Embryonic facial prominence (tissue), 1 donor: ENCODE measurements around the gene LIME1.

Experiments used
- DNase-seq: peaks from one replicate; pipeline ENCODE4 v3.0.0-alpha.2; 2016; ENCODE audit errors: extremely low spot score

LIME1 gene

DNA sequence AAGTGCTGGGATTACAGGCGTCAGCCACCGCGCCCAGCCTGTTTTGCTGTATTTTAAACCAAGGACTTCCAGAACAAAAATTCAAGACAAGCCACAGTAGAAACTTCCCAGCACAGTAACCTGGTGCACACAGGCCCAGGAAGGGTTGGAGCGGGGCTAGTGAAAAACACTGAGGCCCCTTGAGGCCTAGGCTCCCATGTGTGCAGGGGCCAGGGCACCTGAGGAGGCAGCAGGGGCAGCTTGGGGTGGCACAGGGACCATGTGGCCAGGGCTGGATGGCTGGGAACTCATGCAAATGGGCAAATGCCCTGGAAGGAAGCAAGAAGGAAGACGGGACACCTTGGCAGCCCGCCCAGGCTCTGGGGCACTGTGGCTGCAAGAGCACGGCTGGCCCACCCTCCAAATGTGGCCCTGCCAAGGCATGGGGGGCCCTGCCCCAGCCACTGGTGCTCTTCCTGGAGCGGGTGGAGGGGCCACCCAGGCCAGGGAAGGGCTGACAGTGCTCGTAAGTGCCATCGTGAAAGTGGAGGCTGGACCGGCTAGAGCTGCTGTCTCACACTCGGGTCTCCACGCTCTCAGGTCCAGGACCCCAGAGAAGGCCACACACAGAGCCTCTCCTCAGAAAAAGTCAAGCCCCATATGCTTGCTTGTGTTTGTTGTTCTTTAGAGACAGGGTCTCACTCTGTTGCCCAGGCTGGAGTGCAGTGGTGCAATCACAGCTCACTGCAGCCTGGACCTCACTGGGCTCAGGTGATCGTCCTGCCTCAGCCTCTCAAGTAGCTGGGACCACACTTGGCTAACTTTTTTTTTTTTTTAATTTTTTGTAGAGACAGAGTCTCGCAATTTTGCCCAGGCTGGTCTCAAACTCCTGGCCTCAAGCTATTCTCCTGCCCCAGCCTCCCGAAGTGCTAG, 13.4 kb downstream of the LIME1 start:
- no peak for DNase-seq

DNA sequence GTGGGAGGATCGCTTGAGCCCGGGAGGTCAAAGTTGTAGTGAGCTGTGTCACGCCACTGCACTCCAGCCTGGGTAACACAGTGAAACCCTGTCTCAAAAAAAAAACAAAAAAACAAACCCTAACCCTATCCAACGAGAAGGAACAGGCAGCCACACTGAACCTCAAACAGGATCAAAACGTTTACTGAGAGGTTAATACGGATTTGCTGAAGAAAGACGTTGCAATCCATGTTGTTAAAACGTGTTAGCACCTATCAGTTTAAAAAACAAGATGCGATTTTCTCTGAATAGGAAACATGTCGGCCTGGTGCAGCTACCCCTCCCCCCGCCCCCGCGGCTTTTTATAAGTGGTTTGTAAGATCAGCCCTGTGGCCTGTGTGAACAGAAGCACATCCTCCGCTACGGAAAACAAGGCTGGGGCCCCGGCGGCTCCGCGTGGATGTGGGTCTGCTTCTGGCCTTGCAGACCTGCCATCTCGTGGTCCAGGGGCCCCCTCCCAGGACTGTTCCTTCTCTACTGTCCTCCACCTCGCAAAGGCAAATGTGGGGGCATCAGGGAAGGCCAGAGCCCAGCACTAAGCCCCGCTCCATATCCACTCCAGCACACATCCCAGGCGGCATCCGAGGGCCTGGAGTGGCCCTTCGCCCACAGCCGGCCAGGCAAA, 14.5 kb downstream of the LIME1 start:
- DNase-seq: no peak

DNA sequence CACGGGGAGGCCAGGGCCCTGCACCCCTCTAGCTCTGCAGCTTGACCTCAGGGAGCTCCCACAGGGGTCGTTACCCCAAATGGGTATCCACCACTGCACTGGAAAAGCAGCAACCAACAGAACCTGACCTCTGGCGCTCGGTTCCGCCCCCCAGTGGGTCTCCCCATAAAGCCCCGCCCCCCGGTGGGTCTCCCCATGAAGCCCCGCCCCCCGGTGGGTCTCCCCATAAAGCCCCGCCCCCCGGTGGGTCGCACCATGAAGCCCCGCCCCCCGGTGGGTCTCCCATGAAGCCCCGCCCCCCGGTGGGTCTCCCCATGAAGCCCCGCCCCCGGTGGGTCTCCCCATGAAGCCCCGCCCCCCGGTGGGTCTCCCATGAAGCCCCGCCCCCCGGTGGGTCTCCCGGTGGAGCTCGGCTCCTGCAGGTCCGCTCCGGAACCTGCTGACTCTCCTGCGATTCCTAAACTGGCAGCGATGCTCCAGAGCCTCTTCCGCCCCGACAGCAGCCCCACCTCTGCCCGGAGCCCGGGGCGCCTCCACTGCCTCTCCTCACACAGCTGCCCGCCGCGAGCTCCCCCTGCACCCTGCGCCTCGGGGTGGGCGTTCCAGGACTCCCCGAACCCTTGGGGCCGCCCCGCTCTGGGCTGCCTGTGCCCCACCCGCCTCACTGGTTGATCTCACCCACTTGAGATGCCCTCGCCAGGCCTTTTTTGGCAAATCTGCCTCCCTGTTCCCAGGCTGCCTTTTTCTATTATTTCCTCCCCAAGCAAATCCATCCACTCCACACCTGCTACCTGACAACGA, 15.2 kb downstream of the LIME1 start:
- DNase-seq: no peak

DNA sequence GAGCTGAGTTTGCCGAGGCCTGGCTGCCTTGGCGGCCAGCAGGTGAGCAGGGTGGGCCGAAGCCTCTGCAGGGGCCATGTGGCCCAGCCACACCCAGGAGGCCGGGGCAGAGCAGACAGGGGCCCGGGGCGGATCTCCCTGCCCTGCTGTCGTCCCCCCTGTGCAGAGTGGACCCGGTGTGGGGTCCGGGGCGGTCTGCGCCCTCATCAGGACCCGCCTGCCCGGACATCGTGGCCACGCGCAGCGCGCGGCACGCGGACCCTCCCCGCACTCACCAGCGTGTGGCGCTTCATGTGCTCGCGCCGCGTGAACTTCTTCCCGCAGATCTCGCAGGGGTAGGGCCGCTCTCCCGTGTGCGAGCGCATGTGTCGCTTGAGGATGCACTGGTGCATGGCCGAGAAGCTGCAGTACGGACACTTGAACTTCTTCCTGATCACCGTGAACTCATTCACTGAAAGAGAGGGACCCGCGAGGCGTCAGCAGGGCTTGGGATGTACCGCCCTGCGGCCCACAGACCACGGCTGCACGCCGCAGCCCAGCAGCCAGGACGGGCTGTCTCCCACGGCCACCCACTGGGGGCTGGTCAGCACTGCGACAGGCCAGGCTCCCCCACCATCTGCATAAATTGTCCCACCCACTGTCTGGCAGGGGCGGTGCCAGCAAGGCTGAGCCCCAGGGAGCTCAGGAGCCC, 16.1 kb downstream of the LIME1 start:
- no peak for DNase-seq

DNA sequence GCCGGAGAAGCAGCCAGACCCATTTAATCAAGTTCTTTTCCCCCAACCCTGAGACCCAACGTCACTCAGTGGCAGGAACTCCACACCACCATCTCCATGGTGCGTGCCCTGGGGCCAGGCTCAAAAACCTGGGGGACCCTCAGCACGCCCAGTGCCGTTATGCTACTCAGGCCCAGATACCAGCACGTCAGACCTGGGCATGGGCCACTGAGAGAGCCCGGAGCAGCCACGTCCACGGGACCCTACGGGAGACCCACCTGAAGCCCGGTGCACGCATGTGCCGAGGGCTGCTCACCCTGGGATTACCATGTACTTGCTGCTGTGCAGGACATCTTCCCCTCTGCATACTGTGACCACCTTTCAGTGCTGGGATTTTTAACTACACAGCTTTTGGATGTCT, 16.9 kb downstream of the LIME1 start:
- DNase-seq: no peak

DNA sequence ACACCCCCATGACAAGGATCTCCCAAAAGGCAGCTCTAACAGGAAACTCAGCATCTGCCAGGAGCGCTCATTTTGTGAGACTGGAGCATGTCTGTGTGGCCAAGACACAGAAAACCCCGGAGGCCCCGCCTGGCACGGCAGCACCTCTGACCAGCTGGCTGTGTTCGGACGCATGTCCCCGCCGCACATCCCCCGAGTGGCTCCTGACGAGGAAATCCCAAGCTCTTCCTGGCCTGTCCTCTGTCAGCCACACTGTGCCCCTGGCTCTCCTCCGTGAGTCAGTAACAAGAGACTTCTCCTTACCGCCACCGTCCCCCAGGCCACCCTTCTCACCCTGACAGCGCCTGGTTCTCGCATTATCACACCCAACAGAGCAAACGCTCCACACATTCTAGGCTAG, 17.5 kb downstream of the LIME1 start:
- DNase-seq: no peak

DNA sequence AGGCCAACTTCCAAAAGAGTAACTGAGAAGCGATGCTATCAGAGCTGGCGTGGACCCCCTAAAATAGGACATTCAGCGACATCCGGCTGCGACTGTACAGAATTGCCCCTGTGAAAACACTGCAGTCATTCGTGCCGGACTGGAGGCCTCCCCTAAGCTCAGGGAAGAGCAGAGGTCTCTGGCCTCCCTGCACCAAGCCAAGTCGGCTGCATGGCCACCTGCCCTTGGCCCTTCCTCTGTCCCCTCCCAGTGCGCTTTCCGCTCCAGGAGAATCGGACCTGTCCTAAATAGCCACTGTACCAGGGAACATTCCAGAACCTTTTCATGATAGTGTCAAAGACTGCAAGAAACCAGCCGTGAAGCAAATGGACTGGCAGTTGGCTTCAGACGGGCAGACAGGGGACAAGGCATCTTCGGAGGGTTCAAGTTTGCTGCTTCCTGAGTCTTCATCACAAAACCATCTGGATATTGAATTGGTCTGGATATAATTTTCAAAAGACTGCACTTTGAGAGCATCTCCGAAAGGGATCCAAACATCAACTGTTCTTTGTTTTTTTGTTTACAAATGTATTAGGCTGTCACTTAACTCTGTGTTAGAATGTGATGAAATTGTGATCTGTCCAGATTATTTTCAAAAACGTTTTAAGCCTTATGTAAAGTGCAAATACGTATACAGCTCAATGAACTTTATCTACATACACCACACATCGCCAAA, 19.6 kb downstream of the LIME1 start:
- DNase-seq: no peak

DNA sequence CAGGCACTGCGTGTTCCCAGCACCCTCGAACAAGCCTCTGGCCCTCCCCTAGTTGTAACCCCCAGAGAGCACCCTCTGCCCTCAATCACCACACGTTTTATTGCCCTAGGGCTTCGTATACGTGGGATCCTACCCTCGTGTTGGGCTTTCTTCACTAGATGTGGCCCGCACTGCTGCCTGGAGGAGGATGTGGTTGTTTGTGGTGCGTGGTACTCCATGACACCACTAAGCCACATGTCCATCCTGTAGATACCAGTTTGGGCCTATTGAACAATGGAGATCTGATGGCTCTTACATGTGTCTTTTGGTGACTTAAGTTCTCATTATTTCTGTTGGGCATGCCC, 20.2 kb downstream of the LIME1 start:
- DNase-seq: no peak

DNA sequence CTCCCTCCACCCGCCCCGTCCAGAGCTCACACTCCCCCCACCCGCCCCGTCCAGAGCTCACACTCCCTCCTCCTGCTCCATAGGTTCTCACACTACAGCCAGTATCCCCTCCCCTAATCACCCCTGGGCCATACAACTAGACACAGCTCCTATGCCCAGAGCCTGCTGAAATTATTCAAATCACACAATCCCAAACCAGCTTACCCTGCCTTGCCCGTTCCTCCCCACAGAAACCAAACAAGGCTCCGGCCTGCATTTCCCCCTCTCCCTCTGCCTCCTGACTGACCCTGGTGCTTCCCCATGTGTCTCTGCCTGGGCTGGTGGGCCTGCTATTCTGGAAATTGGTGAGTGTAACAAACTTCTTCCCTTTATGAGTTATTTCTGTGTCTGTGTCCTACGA, 21.7 kb downstream of the LIME1 start:
- DNase-seq: no peak

DNA sequence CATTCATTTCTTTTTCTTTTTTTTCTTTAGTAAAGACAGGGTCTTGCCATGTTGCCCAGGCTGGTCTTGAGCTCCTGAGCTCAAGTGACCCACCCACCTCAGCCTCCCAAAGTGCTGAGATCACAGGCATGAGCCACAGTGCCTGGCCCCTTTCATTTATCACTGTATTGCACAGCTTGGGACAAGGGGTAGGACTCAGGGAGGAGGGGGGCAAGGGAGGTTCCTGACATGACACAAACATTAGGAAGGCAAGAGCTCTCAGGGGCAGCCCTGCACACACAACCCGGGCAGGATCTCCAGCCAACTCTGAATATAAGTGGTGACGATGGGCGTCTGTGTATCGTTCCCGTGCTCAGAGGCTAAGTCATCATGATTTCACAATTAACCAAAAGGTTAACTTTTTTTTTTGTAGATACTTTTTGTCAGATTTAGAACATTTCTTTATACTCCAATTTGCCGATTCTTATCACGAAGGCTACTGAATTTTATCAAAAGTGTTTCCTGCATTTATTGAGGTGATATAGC, 23.0 kb downstream of the LIME1 start:
- no peak for DNase-seq

DNA sequence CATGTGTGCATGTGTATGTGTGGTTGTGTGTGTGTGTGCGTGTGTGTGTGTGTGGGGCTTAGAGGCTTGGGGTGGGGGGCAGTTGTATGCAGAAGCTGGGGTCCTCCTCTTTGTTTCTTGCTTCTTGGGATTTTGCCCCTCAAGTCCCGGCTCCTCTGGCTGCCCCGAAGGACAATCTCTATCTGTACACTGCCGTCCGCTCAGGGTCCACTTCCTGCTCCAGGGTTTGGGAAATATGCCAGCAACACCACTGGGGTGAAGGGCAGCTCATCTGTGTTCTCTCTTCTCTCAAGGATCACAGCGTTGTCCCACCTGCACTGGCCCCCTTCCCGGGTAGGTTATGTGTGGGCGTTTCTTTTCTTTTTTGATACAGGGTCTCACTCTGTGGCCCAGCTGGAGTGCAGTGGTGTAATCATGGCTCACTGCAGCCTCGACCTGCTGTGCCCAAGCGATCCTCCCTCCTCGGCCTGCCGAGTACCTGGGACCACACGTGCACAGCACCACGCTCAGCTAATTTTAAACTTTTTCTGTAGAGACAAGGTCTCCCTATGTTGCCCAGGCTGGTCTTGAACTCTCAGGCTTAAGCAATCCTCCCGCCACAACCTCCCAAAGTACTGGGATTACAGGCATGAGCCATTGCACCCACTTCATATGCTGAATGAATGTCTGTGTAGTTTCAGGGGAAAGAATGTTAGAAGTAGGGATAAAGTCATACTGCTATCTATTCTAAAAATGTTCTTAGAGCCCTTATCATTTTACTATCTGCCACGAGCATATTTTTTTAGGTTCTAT, 28.8 kb downstream of the LIME1 start:
- DNase-seq: no peak

DNA sequence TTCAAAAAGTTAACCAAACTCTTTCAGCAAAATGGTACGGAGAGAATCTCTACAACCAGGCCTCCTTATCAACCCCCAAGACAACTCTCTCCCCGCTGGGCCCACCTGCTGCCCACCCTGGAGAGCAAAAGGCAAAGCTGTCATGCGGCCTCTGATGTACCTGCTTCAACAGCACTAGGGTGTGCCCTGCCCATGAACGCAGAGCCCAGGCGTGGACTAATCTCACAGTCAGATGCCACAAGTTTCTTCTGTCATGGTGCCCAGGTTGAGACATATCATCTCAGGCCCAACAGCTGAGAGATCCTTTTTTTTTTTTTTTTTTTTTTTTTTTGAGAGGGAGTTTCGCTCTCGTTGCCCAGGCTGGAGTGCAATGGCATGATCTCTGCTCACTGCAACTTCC, 29.4 kb downstream of the LIME1 start:
- no peak for DNase-seq

DNA sequence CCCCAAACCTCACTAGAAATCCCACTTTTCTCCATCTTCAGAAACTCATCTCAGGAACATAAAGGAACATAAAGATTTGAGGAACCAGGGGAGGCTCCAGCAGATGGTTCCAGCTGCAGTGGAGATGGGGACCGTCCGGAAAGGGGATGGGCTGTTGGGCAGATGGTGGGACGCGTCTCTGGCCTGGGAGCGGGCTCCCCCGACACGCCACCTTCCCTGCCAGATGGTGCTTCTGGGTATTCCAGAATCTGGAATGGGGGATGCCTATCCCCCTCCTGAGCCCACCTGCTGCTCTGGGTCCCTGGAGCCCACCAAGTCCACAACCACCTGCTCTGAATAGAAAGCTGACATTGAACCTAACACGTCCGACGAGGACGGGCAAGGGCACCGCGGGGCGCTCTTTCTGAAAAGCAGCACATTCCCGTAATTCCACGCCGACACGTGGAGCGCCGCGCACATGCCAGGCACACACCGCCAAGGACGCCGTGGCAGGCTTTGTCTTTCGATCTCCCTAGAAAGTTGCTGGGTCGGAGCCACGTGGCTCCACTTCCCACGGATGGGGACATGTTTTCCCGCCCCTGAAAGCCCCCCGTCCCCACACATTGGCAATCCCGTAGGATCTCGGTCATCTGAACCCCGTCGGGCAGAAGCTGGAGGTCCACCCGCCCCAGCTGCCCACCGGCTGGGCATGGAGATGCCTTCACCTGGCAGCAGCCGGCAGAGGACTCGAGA, 30.4 kb downstream of the LIME1 start:
- DNase-seq: no peak

DNA sequence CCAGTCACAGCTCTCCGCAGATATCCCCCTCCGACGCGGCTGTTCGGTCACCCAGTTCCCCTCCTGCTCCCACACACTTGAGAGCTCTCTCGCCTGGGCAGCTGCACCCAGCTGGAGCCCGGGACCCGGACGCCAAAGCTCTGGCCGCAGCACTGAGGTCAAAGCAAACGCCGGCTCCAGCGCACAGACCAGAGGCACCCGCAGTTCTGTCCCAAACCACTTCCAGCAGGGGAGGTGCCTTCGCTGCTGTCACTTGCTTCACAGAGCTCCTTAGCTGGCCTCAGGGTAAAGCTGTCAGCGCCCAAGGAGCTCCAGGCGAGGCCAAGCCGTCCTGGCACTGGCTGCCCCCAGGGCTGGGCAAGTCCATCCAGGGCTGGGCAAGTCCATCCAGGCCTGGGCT, 31.0 kb downstream of the LIME1 start:
- no peak for DNase-seq

DNA sequence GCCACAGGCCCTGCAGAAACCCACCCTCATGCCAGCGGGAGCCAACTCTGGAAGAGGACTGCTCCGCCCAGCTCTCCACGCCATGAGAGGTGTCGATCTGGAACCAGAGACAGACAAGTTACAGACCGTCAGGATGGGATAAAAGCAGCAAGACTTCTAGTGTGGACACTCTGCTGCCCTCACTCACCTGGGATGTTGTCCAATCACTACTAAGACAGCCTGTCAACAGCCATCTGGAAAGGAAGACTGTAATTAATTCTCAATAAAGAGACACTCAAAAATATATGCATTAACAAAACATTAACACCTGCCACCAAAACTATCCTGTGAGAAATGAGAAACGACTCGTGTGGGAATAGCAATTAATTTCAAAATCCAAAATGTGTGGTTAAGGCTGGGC, 31.4 kb downstream of the LIME1 start:
- DNase-seq: no peak

DNA sequence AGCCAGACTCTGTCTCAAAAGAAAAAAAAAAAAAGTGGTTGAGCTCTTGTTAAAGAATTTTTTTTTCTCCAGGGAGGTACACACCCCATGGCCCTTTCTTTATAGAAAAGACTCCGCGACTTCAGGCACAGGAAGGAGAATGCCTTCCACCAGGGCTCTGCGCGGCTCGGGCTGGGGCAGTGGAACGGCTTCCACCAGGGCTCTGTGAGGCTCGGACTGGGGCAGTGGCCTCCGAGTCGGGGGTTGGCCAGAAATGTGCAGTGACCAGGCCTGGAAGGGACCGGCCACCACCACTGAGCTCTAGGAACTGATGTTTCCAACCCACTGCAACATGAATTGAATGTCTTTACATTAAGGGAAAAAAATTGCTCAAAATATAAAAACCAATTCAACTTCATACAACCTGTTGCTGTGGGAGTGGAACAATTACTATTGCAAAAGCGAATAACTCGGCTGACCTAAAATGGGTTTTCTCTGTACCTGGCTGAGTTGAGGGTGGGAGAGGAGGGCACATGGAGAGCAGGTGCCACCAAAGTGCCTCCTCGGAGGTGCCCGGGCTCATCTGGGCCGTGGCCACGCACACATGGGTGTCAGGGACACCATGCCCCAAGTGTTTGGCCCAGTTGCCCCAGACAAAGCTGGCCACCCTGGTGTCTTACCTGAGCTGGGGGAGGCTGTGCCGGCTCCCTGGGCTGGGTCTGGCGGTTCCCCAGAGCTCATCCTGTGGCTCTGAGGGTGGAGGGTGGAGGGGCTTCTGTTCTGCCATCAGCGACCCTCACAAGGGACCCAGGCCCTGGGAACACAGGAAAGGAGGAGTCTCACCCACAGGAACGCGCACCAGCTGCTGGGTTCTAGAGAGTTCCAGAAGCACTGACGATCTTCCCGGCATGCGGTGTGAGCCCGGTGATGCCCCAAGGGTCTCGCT, 32.4 kb downstream of the LIME1 start:
- DNase-seq: no peak

DNA sequence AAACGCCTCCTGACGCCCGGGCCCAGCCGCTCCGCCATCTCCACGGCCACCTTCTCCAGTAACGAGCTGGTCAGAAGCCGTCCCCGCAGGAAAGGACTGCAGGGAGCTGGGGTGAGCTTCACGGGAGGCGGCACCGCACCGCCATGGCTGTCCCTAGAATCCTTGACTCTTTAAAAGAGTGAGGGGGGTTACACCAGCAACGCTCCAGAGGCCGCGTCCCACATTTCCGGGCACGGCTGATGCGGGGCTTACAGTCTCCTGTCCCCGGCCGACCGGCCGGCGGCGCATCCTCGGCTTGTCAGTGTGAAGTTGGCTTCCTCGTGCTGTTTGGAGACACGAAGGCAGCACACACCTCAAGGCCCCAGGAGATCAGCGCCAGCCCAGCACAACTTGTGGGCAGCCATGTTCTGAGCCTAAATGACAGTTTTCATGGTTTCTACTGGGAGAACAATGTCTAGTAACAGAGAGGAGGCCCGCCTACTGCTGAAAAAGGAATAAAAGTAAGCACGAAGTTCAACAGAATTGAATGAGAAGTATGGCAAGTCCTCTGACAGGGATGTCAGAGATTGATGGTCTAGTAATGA, 33.5 kb downstream of the LIME1 start:
- DNase-seq: no peak

DNA sequence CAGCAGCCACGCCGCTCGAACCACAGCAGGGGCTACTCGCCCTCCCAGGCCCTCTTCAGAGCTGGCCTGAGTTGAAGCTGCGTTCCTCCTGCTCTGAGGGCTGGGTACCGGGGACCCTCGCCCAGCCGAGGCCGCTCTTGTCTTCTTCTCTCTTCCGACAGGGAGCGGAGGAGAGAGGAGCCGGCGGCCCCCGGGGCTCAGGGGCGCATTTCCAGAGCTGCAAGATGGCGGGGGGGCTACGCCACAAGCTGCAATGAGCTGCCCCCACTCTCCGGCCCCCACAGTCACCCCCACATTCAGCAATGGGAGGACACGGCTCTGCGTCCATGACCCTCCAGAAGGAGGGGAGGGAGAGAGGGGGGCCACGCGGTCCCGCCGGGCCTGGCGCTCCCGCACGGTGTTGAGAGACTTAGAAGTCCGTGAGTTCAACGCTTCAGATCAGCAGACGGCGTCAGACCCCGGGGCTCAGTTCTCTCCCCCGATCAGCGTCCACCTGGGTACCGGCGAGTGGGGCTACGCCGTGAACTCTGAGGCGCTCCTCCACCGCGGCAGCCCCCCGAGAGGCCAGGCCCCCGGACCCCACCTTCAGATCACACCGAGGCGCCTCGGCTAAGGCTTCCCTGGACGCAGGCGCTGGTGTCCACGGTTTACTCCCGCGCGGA, 34.7 kb downstream of the LIME1 start:
- no peak for DNase-seq
